Spleen (tissue), 7 donors: ENCODE measurements around the gene PHACTR1.

Experiments used
- POLR2A ChIP-seq, 3 donors: fragments of 450-650 bp; IDR thresholded peaks; one replicate each; pipeline ENCODE4 v1.5.1; 2017; ENCODE audit warnings: antibody characterized with exemption in 3 of 3, mild to moderate bottlenecking in 1 of 3
- TF ChIP-seq, protein P1 (sequence below), 11 experiments: fragments of 200-600 bp in 7 of 11; fragments of 450-650 bp in 4 of 11; sonication (generic) in 4 of 11; IDR thresholded peaks in 8 of 11; conservative IDR thresholded peaks in 3 of 11; 1 replicate in 7 of 11; 2 replicates in 4 of 11; pipeline versions ENCODE4 v1.4.0 to v1.8.0; 2016 to 2021; ENCODE audit warnings: antibody characterized with exemption in 11 of 11, inconsistent platforms in 4 of 11, mild to moderate bottlenecking in 1 of 11
- donor health status: DM: no; HTN: no; CAD: no; lungs with moderate emphysema.
- donor health status: DM: no; HTN: no; CAD: no.
- donor health status: DM: no; HTN: no; CAD: no.

DNA sequence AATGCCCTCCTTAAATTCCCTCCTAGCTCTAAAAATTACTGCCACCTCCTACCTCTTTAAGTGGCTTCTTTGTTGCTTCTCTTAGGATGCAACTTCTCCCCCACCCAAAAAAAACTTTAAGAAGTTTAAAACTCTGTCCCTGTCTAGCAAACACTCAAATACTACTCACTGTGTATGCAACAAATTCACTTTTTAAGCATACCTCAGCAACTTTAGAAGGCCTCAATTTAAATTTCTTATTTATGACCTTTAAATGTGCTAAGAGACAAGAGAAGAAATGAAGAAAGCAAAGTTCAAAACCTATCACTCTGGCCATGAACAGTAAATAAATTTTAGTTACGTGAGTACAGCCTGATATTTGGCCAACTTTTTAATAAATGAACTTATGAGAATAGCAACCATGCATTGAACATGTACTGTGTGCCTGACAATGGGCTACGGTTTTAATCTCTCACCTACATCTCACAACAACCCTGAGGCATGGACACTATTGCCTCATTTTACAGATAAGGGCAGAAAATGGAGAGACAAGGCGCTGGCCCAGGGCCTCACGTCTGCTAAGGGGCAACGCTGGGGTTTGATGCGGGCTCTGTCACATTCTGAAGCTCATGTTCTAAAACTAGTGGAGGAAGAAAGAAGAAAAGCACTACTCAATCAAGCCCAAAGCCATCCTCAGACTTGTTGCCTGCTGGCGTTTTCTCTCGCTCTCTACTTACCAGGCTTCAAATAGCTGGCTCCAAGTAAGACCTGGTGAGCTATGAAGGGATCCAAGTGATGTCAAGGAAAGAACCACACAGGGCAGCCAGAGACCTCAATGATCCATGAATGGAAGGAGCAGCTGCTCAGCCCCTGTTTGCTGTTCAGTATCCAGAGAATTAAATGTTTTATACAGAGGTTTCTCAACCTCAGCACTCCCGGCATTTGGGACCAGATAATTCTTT is 512.0 kb downstream of the PHACTR1 start:
- TF ChIP-seq, protein P1, sequence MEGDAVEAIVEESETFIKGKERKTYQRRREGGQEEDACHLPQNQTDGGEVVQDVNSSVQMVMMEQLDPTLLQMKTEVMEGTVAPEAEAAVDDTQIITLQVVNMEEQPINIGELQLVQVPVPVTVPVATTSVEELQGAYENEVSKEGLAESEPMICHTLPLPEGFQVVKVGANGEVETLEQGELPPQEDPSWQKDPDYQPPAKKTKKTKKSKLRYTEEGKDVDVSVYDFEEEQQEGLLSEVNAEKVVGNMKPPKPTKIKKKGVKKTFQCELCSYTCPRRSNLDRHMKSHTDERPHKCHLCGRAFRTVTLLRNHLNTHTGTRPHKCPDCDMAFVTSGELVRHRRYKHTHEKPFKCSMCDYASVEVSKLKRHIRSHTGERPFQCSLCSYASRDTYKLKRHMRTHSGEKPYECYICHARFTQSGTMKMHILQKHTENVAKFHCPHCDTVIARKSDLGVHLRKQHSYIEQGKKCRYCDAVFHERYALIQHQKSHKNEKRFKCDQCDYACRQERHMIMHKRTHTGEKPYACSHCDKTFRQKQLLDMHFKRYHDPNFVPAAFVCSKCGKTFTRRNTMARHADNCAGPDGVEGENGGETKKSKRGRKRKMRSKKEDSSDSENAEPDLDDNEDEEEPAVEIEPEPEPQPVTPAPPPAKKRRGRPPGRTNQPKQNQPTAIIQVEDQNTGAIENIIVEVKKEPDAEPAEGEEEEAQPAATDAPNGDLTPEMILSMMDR (IDR thresholded peaks at IDR 0.05 in 8 of 11, conservative IDR thresholded peaks at IDR 0.05 in 3 of 11) = no peak
- TF ChIP-seq POLR2A (IDR thresholded peaks at IDR 0.05) = no peak
